GM12865 (cell line): ENCODE measurements around the gene PGAP3.

Source experiments
- DNase-seq: peaks from one replicate; pipeline ENCODE4 v3.0.0; 2010; ENCODE audit warnings: low read depth
- H3K4me3 ChIP-seq: 2 replicates; pipeline ENCODE4 v1.5.1; 2011; ENCODE audit warnings: mild to moderate bottlenecking, low read depth, low read length, control low read depth
- CTCF ChIP-seq: IDR thresholded peaks from 2 replicates; pipeline ENCODE4 v1.5.1; 2011; ENCODE audit warnings: low read length, control low read depth, low read depth, inconsistent platforms; ENCODE audit not compliant: insufficient read depth; ENCODE audit errors: missing control alignments

The PGAP3 gene

GRCh38 chr17:39687546-39688474 is at the start of gene PGAP3:
Gene PGAP3 (minus strand): TSS chr17:39688057. CDS start chr17:39688014, 43 bp downstream.
- peak within 1 kb of the TSS; percentile 80 for H3K4me3 ChIP-seq
- peak; percentile 96 for DNase-seq
- TF ChIP-seq CTCF: no peak

- no peak for DNase-seq
- no peak for TF ChIP-seq CTCF
- H3K4me3 ChIP-seq: no peak overlapping the region
Observed at GRCh38 chr17:39737206-39737759, 49.4 kb upstream of the PGAP3 start.

GRCh38 chr17:39736319-39737165 is 48.7 kb upstream of the PGAP3 start:
- TF ChIP-seq CTCF: no peak
- no peak for DNase-seq
- no peak overlapping the region for H3K4me3 ChIP-seq

GRCh38 chr17:39735882-39736281 is 48.0 kb upstream of the PGAP3 start:
- H3K4me3 ChIP-seq: no peak overlapping the region
- no peak for DNase-seq
- no peak for TF ChIP-seq CTCF

GRCh38 chr17:39732586-39732985 is 44.7 kb upstream of the PGAP3 start:
- no peak for DNase-seq
- TF ChIP-seq CTCF: no peak
- H3K4me3 ChIP-seq: no peak overlapping the region

- peak; percentile 91 for TF ChIP-seq CTCF
- peak; percentile 93 for DNase-seq
- peak within 1 kb of the TSS; percentile 61 for H3K4me3 ChIP-seq
Observed at GRCh38 chr17:39730095-39730921, 42.5 kb upstream of the PGAP3 start, which contains the start of gene MIEN1. Gene MIEN1 (minus strand): TSS chr17:39730532. CDS start chr17:39730495, 37 bp downstream.
